Measurements from ENCODE around the gene MAGT1.
A peak's percentile ranks its signal among the peaks of the same experiment; 100 is the strongest.
"Not testable (repeated sequence)": the region's sequence is repeated elsewhere in the genome, so short reads cannot be mapped to it uniquely, and the experiment has no call there.

MAGT1 gene

DNA sequence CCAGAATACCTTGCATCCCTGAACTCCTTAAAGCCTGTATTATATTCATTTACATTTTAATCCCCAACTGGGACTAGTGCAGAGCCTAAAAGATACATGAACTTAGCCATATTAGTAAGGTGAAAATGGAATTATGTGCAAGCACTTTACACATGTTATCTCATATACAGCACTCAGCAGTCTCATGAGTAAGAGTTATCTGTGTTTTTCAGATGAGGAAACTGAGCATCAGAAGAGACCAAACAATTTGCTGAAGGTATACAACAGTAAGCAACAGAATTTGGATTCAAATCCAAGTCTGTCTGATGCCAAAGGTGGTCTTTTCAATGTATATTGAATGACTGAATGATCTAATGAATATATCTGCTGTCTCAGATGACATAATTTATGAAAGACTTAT, 27.6 kb upstream of the MAGT1 start (continued):
- no peak for TF ChIP-seq ZNF639 (tag by site-specific recombination; IDR thresholded peaks at IDR 0.05)
- TF ChIP-seq ZNF561 (tag by site-specific recombination; IDR thresholded peaks at IDR 0.05; ENCODE audit: borderline replicate concordance) = no peak
- TF ChIP-seq ZNF548 (tag by site-specific recombination; IDR thresholded peaks at IDR 0.05) = no peak

- H3K4me1 ChIP-seq (ENCODE audit: control insufficient read depth, insufficient read depth, low read length); H3K4me3 ChIP-seq (ENCODE audit: low read depth, low read length); H3K9me3 ChIP-seq (ENCODE audit: control insufficient read depth, insufficient read depth, low read depth, low read length); H3K27ac ChIP-seq (ENCODE audit: extremely low read depth, low read depth, low read length); H3K36me3 ChIP-seq (ENCODE audit: control insufficient read depth in 2 of 2, insufficient read depth in 1 of 2, low read length in 2 of 2); POLR2A ChIA-PET: not testable (repeated sequence)
- CTCF ChIA-PET = interaction anchor here (0.7 kb wide), 1 partner anchor 10 kb away, joined by 3 read pairs; no protein-coding TSS in a partner anchor
These were observed 24.1 kb upstream of the MAGT1 start for GRCh38 chrX:77919370-77919769.

GRCh38 chrX:77918568-77918967, 23.3 kb upstream of the MAGT1 start:
- Histone ChIP-seq H3K36me3 (ENCODE audit: control insufficient read depth in 2 of 2, insufficient read depth in 1 of 2, low read length in 2 of 2) (no peaks in the 10 kb centered on the region; a peak in 1 of 3 replicates), H3K4me3 (ENCODE audit: low read depth, low read length) (no peak overlapping the region), H3K27ac (ENCODE audit: extremely low read depth, low read depth, low read length) (no peak overlapping the region), H3K4me1 (ENCODE audit: control insufficient read depth, insufficient read depth, low read length) (no peaks in the 10 kb centered on the region), H3K9me3 (ENCODE audit: control insufficient read depth, insufficient read depth, low read depth, low read length) (no peaks in the 10 kb centered on the region; the same call in 1 of the 2 replicates)
- ChIA-PET POLR2A (interaction anchor here (1.2 kb wide), 1 partner anchor 12 kb away, joined by 3 read pairs; no protein-coding TSS in a partner anchor), CTCF (interaction anchor here (0.6 kb wide), 1 partner anchor 303 kb away, joined by 4 read pairs; no protein-coding TSS in a partner anchor)
- TF ChIP-seq PRDM4 (tag by site-specific recombination; IDR thresholded peaks at IDR 0.05) = peak; percentile 47; the same call in 1 of the 2 replicates
- TF ChIP-seq, protein P1, sequence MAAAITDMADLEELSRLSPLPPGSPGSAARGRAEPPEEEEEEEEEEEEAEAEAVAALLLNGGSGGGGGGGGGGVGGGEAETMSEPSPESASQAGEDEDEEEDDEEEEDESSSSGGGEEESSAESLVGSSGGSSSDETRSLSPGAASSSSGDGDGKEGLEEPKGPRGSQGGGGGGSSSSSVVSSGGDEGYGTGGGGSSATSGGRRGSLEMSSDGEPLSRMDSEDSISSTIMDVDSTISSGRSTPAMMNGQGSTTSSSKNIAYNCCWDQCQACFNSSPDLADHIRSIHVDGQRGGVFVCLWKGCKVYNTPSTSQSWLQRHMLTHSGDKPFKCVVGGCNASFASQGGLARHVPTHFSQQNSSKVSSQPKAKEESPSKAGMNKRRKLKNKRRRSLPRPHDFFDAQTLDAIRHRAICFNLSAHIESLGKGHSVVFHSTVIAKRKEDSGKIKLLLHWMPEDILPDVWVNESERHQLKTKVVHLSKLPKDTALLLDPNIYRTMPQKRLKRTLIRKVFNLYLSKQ (tag by site-specific recombination; IDR thresholded peaks at IDR 0.05; ENCODE audit: borderline replicate concordance) = no peak

- Histone ChIP-seq H3K36me3 (ENCODE audit: control insufficient read depth in 2 of 2, insufficient read depth in 1 of 2, low read length in 2 of 2) (no peaks in the 10 kb centered on the region; a peak in 1 of 3 replicates), H3K4me1 (ENCODE audit: control insufficient read depth, insufficient read depth, low read length) (no peaks in the 10 kb centered on the region), H3K27ac (ENCODE audit: extremely low read depth, low read depth, low read length) (no peak overlapping the region), H3K4me3 (ENCODE audit: low read depth, low read length) (no peak overlapping the region), H3K9me3 (ENCODE audit: control insufficient read depth, insufficient read depth, low read depth, low read length) (no peaks in the 10 kb centered on the region; the same call in 1 of the 2 replicates)
- POLR2A ChIA-PET = interaction anchor here (1.2 kb wide), 1 partner anchor 13 kb away, joined by 3 read pairs; no protein-coding TSS in a partner anchor
- CTCF ChIA-PET = interaction anchor here (1.0 kb wide), 1 partner anchor 18 kb away, joined by 3 read pairs; the partner anchor contains the start of gene COX7B
- no peak for TF ChIP-seq ZNF692 (tag by site-specific recombination; IDR thresholded peaks at IDR 0.05)
- TF ChIP-seq ZNF426 (tag by site-specific recombination; IDR thresholded peaks at IDR 0.05) = no peak
- no peak for TF ChIP-seq ZNF37A (tag by site-specific recombination; IDR thresholded peaks at IDR 0.05)
- no peak for TF ChIP-seq ZNF777 (tag by site-specific recombination; IDR thresholded peaks at IDR 0.05; ENCODE audit: borderline replicate concordance)
- TF ChIP-seq, protein P2, sequence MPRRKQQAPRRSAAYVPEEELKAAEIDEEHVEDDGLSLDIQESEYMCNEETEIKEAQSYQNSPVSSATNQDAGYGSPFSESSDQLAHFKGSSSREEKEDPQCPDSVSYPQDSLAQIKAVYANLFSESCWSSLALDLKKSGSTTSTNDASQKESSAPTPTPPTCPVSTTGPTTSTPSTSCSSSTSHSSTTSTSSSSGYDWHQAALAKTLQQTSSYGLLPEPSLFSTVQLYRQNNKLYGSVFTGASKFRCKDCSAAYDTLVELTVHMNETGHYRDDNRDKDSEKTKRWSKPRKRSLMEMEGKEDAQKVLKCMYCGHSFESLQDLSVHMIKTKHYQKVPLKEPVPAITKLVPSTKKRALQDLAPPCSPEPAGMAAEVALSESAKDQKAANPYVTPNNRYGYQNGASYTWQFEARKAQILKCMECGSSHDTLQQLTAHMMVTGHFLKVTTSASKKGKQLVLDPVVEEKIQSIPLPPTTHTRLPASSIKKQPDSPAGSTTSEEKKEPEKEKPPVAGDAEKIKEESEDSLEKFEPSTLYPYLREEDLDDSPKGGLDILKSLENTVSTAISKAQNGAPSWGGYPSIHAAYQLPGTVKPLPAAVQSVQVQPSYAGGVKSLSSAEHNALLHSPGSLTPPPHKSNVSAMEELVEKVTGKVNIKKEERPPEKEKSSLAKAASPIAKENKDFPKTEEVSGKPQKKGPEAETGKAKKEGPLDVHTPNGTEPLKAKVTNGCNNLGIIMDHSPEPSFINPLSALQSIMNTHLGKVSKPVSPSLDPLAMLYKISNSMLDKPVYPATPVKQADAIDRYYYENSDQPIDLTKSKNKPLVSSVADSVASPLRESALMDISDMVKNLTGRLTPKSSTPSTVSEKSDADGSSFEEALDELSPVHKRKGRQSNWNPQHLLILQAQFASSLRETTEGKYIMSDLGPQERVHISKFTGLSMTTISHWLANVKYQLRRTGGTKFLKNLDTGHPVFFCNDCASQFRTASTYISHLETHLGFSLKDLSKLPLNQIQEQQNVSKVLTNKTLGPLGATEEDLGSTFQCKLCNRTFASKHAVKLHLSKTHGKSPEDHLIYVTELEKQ (tag by site-specific recombination; IDR thresholded peaks at IDR 0.05; ENCODE audit: borderline replicate concordance) = no peak
- TF ChIP-seq SP7 (tag by site-specific recombination; IDR thresholded peaks at IDR 0.05) = no peak
These were observed 22.2 kb upstream of the MAGT1 start for GRCh38 chrX:77917294-77917933.
